ENCODE data around the gene C5AR2. TPM values are rescaled to one million over a fixed set of nuclear protein-coding genes. Genes with fewer than 3 reads are reported as not detected.
"Not testable (repeated sequence)": the region's sequence is repeated elsewhere in the genome, so short reads cannot be mapped to it uniquely, and the experiment has no call there.

The C5AR2 gene
- total and polyA plus RNA-seq, 2 donors from 2014 or later = 2.5 to 3.0 TPM

DNA sequence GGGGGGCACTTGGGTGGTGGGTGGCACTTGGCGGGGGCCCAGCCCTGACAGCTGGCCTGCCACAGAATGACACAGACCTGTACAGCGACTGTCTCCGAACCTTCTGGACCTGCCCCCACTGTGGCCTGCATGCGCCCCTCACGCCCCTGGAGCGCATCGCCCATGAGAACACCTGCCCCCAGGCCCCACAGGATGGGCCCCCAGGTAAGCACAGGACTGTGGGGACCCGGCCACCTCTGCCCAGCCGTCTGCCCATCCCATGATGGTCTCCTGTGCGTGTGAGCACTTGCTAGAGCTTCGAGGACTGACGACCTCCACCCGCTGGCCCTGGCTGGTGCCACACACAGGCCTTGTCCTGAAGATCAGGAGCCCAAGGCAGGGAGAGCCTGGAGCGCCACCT lies 49.1 kb downstream of the C5AR2 start:
- TF ChIP-seq CTCF (IDR thresholded peaks at IDR 0.05; ENCODE audit: borderline replicate concordance, extremely low read depth, insufficient read depth) = no peak
- Histone ChIP-seq H3K36me3 (ENCODE audit: control insufficient read depth in 2 of 3, insufficient read depth in 3 of 3, low read length in 3 of 3) (peaks cover 0 to 24% (median 15%) of the 10 kb centered on the region in 3 donors), H3K27ac (ENCODE audit: low read depth in 2 of 2, low read length in 2 of 2) (no peak overlapping the region), H3K4me3 (ENCODE audit: low read length in 3 of 3) (no peak overlapping the region), H3K27me3 (ENCODE audit: control insufficient read depth, insufficient read depth, low read length) (no peaks in the 10 kb centered on the region), H3K4me1 (ENCODE audit: control insufficient read depth in 2 of 3, insufficient read depth in 2 of 3, low read depth in 1 of 3, low read length in 3 of 3) (no peaks in the 10 kb centered on the region), H3K9ac (ENCODE audit: low read length in 3 of 3) (no peak overlapping the region), H3K9me3 (ENCODE audit: control insufficient read depth in 2 of 3, insufficient read depth in 1 of 3, low read length in 3 of 3) (no peaks in the 10 kb centered on the region)
- no peak for DNase-seq
- FAIRE-seq = no peak
- intact Hi-C loops (cut with DNase I) = no loop called here

GRCh38 chr19:47381653-47382279 lies 49.8 kb downstream of the C5AR2 start:
- Histone ChIP-seq H3K27me3 (ENCODE audit: control insufficient read depth, insufficient read depth, low read length) (no peaks in the 10 kb centered on the region), H3K36me3 (ENCODE audit: control insufficient read depth in 2 of 3, insufficient read depth in 3 of 3, low read length in 3 of 3) (peaks cover 0 to 18% (median 15%) of the 10 kb centered on the region in 3 donors), H3K27ac (ENCODE audit: low read depth in 2 of 2, low read length in 2 of 2) (no peak overlapping the region), H3K4me1 (ENCODE audit: control insufficient read depth in 2 of 3, insufficient read depth in 2 of 3, low read depth in 1 of 3, low read length in 3 of 3) (no peaks in the 10 kb centered on the region), H3K4me3 (ENCODE audit: low read length in 3 of 3) (no peak overlapping the region), H3K9ac (ENCODE audit: low read length in 3 of 3) (no peak overlapping the region), H3K9me3 (ENCODE audit: control insufficient read depth in 2 of 3, insufficient read depth in 1 of 3, low read length in 3 of 3) (no peaks in the 10 kb centered on the region)
- FAIRE-seq = no peak
- no peak for DNase-seq
- no peak for TF ChIP-seq CTCF (IDR thresholded peaks at IDR 0.05; ENCODE audit: borderline replicate concordance, extremely low read depth, insufficient read depth)
- intact Hi-C loops (cut with DNase I) = no loop called here

- H3K27me3 ChIP-seq (ENCODE audit: control insufficient read depth, insufficient read depth, low read length); H3K9ac ChIP-seq (ENCODE audit: low read length in 3 of 3); H3K4me1 ChIP-seq (ENCODE audit: control insufficient read depth in 2 of 3, insufficient read depth in 2 of 3, low read depth in 1 of 3, low read length in 3 of 3); DNase-seq; intact Hi-C loops (cut with DNase I); FAIRE-seq; H3K4me3 ChIP-seq (ENCODE audit: low read length in 3 of 3); H3K27ac ChIP-seq (ENCODE audit: low read depth in 2 of 2, low read length in 2 of 2); H3K9me3 ChIP-seq (ENCODE audit: control insufficient read depth in 2 of 3, insufficient read depth in 1 of 3, low read length in 3 of 3): not testable (repeated sequence)
- peaks cover 0 to 17% (median 9%) of the 10 kb centered on the region in 3 donors for H3K36me3 ChIP-seq (ENCODE audit: control insufficient read depth in 2 of 3, insufficient read depth in 3 of 3, low read length in 3 of 3)
Measured at GRCh38 chr19:47383890-47384289, 51.9 kb downstream of the C5AR2 start.

DNA sequence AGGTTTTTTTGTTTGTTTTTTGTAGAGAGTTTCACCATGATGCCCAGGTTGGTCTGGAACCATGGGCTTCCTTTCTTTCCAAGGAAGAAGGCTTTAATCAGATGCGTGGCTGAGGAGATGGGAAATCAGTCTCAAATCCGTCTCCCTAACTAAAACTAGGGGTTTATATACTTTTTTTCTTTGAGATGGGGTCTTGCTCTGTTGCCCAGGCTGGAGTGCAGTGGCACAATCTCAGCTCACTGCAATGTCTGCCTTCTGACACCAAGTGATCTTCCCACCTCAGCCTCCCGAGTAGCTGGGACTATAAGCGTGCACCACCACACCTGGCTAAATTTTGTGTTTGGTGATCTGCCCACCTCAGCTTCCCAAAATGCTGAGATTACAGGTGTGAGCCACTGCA lies 52.6 kb downstream of the C5AR2 start:
- H3K4me1 ChIP-seq (ENCODE audit: control insufficient read depth in 2 of 3, insufficient read depth in 2 of 3, low read depth in 1 of 3, low read length in 3 of 3); DNase-seq; H3K27ac ChIP-seq (ENCODE audit: low read depth in 2 of 2, low read length in 2 of 2); FAIRE-seq; H3K27me3 ChIP-seq (ENCODE audit: control insufficient read depth, insufficient read depth, low read length); H3K4me3 ChIP-seq (ENCODE audit: low read length in 3 of 3); H3K9me3 ChIP-seq (ENCODE audit: control insufficient read depth in 2 of 3, insufficient read depth in 1 of 3, low read length in 3 of 3); intact Hi-C loops (cut with DNase I); H3K9ac ChIP-seq (ENCODE audit: low read length in 3 of 3): not testable (repeated sequence)
- peaks cover 0 to 17% (median 9%) of the 10 kb centered on the region in 3 donors for H3K36me3 ChIP-seq (ENCODE audit: control insufficient read depth in 2 of 3, insufficient read depth in 3 of 3, low read length in 3 of 3)

DNA sequence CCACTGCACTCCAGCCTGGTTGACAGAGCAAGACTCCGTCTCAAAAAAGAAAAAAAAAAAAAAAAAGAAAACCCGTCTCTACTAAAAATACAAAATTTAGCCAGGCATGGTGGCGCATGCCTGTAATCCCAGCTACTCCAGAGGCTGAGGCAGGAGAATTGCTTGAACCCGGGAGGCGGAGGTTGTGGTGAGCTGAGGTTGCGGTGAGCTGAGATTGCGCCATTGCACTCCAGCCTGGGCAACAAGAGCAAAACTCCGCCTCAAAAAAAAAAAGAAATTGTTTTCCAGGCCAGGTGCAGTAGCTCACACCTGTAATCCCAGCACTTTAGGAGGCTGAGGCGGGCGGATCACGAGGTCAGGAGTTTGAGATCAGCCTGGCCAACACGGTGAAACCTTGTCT lies 54.6 kb downstream of the C5AR2 start:
- H3K27me3 ChIP-seq (ENCODE audit: control insufficient read depth, insufficient read depth, low read length); intact Hi-C loops (cut with DNase I); H3K36me3 ChIP-seq (ENCODE audit: control insufficient read depth in 2 of 3, insufficient read depth in 3 of 3, low read length in 3 of 3); H3K4me1 ChIP-seq (ENCODE audit: control insufficient read depth in 2 of 3, insufficient read depth in 2 of 3, low read depth in 1 of 3, low read length in 3 of 3); H3K27ac ChIP-seq (ENCODE audit: low read depth in 2 of 2, low read length in 2 of 2); H3K9me3 ChIP-seq (ENCODE audit: control insufficient read depth in 2 of 3, insufficient read depth in 1 of 3, low read length in 3 of 3); H3K9ac ChIP-seq (ENCODE audit: low read length in 3 of 3); FAIRE-seq; H3K4me3 ChIP-seq (ENCODE audit: low read length in 3 of 3); DNase-seq: not testable (repeated sequence)

GRCh38 chr19:47387623-47388022 lies 55.6 kb downstream of the C5AR2 start:
- H3K27ac ChIP-seq (ENCODE audit: low read depth in 2 of 2, low read length in 2 of 2); H3K9ac ChIP-seq (ENCODE audit: low read length in 3 of 3); H3K4me1 ChIP-seq (ENCODE audit: control insufficient read depth in 2 of 3, insufficient read depth in 2 of 3, low read depth in 1 of 3, low read length in 3 of 3); H3K4me3 ChIP-seq (ENCODE audit: low read length in 3 of 3); FAIRE-seq; intact Hi-C loops (cut with DNase I); H3K9me3 ChIP-seq (ENCODE audit: control insufficient read depth in 2 of 3, insufficient read depth in 1 of 3, low read length in 3 of 3); H3K36me3 ChIP-seq (ENCODE audit: control insufficient read depth in 2 of 3, insufficient read depth in 3 of 3, low read length in 3 of 3); DNase-seq; H3K27me3 ChIP-seq (ENCODE audit: control insufficient read depth, insufficient read depth, low read length): not testable (repeated sequence)

DNA sequence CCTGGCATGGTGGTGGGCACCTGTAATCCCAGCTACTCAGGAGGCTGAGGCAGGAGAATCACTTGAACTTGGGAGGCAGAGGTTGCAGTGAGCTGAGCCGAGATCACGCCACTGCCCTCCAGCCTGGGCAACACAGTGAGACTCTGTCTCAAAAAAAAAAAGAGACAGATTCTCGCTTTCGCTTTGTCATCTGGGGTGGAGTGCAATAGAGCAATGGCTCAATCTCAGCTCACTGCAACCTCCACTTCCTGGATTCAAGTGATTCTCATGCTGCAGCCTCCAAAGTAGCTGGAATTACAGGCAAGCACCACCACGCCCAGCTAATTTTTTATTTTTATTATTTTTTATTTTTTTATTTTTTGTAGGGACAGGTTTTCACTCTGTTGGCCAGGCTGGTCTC lies 56.7 kb downstream of the C5AR2 start:
- H3K9me3 ChIP-seq (ENCODE audit: control insufficient read depth in 2 of 3, insufficient read depth in 1 of 3, low read length in 3 of 3); H3K9ac ChIP-seq (ENCODE audit: low read length in 3 of 3); FAIRE-seq; H3K36me3 ChIP-seq (ENCODE audit: control insufficient read depth in 2 of 3, insufficient read depth in 3 of 3, low read length in 3 of 3); H3K27ac ChIP-seq (ENCODE audit: low read depth in 2 of 2, low read length in 2 of 2); DNase-seq; intact Hi-C loops (cut with DNase I); H3K27me3 ChIP-seq (ENCODE audit: control insufficient read depth, insufficient read depth, low read length); H3K4me3 ChIP-seq (ENCODE audit: low read length in 3 of 3); H3K4me1 ChIP-seq (ENCODE audit: control insufficient read depth in 2 of 3, insufficient read depth in 2 of 3, low read depth in 1 of 3, low read length in 3 of 3): not testable (repeated sequence)

All from kidney (tissue), 14 donors.